Liver (tissue), 9 donors: Measurements from ENCODE around the gene PLEKHA8. TPM values are rescaled to one million over a fixed set of nuclear protein-coding genes. Genes with fewer than 3 reads are reported as not detected.

Experiments
- DNase-seq: peaks from one replicate; pipeline ENCODE4 v3.0.0-alpha.2; 2017; ENCODE audit warnings: low spot score
- H3K27ac ChIP-seq, 2 donors: one replicate each; pipeline ENCODE4 v1.7.0; 2013; ENCODE audit warnings: inconsistent platforms in 2 of 2, low read length in 2 of 2, control low read depth in 1 of 2, low read depth in 1 of 2, mild to moderate bottlenecking in 1 of 2
- H3K27me3 ChIP-seq, 4 donors: one replicate each; pipeline versions ENCODE4 v1.6.1 to v1.7.0; 2013; ENCODE audit warnings: low read length in 3 of 4, inconsistent platforms in 1 of 4, mild to moderate bottlenecking in 1 of 4, moderate library complexity in 1 of 4; ENCODE audit not compliant: control insufficient read depth in 4 of 4, insufficient read depth in 4 of 4
- H3K36me3 ChIP-seq, 4 donors: one replicate each; pipeline versions ENCODE4 v1.6.1 to v1.7.0; 2013; ENCODE audit warnings: low read length in 3 of 4, mild to moderate bottlenecking in 3 of 4, low read depth in 1 of 4, moderate library complexity in 1 of 4; ENCODE audit not compliant: control insufficient read depth in 4 of 4, insufficient read depth in 3 of 4
- H3K4me1 ChIP-seq, 4 donors: one replicate each; pipeline versions ENCODE4 v1.6.1 to v1.7.0; 2013; ENCODE audit warnings: low read length in 3 of 4, mild to moderate bottlenecking in 3 of 4, moderate library complexity in 1 of 4; ENCODE audit not compliant: control insufficient read depth in 4 of 4, insufficient read depth in 4 of 4
- H3K4me3 ChIP-seq, 3 donors: one replicate each; pipeline versions ENCODE4 v1.6.1 to v1.7.0; 2013; ENCODE audit warnings: low read length in 3 of 3, control low read depth in 1 of 3, low read depth in 1 of 3, mild to moderate bottlenecking in 1 of 3
- H3K9ac ChIP-seq, 2 donors: one replicate each; pipeline ENCODE4 v1.7.0; 2013; ENCODE audit warnings: low read length in 2 of 2, mild to moderate bottlenecking in 2 of 2, moderate library complexity in 2 of 2, control low read depth in 1 of 2, low read depth in 1 of 2
- H3K9me3 ChIP-seq, 4 donors: one replicate each; pipeline versions ENCODE4 v1.6.1 to v1.7.0; 2013; ENCODE audit warnings: low read length in 3 of 4; ENCODE audit not compliant: control insufficient read depth in 4 of 4
- EGR1 ChIP-seq, 2 donors: IDR thresholded peaks; 2 replicates each; pipeline ENCODE4 v1.6.1; 2016 to 2018; ENCODE audit warnings: antibody characterized with exemption in 2 of 2, low read depth in 2 of 2
- FOXA1 ChIP-seq: IDR thresholded peaks from 2 replicates; pipeline ENCODE4 v1.6.1; 2016; ENCODE audit warnings: antibody characterized with exemption
- FOXA2 ChIP-seq: IDR thresholded peaks from 2 replicates; pipeline ENCODE4 v1.6.1; 2016; ENCODE audit warnings: antibody characterized with exemption
- GABPA ChIP-seq, 2 donors: IDR thresholded peaks in 1 of 2; conservative IDR thresholded peaks in 1 of 2; 2 replicates each; pipeline ENCODE4 v1.6.1; 2016; ENCODE audit warnings: antibody characterized with exemption in 2 of 2, mild to moderate bottlenecking in 1 of 2, moderate library complexity in 1 of 2
- HNF4A ChIP-seq, 2 donors: conservative IDR thresholded peaks; 2 replicates each; pipeline ENCODE4 v1.6.1; 2016; ENCODE audit warnings: antibody characterized with exemption in 2 of 2, mild to moderate bottlenecking in 2 of 2
- HNF4G ChIP-seq: IDR thresholded peaks from 2 replicates; pipeline ENCODE4 v1.6.1; 2016; ENCODE audit warnings: antibody characterized with exemption
- JUND ChIP-seq, 2 donors: IDR thresholded peaks; 2 replicates each; pipeline ENCODE4 v1.6.1; 2016; ENCODE audit warnings: antibody characterized with exemption in 2 of 2
- NR2F2 ChIP-seq: IDR thresholded peaks from 2 replicates; pipeline ENCODE4 v1.6.1; 2016; ENCODE audit warnings: antibody characterized with exemption
- RAD21 ChIP-seq, 2 donors: IDR thresholded peaks; 2 replicates each; pipeline ENCODE4 v1.6.1; 2016; ENCODE audit warnings: antibody characterized with exemption in 2 of 2, mild to moderate bottlenecking in 2 of 2
- RXRA ChIP-seq, 2 donors: IDR thresholded peaks; 2 replicates each; pipeline ENCODE4 v1.6.1; 2017 to 2018; ENCODE audit warnings: antibody characterized with exemption in 2 of 2, mild to moderate bottlenecking in 1 of 2
- SP1 ChIP-seq: IDR thresholded peaks from 2 replicates; pipeline ENCODE4 v1.6.1; 2018; ENCODE audit warnings: antibody characterized with exemption, mild to moderate bottlenecking
- TAF1 ChIP-seq: conservative IDR thresholded peaks from 2 replicates; pipeline ENCODE4 v1.6.1; 2016; ENCODE audit warnings: antibody characterized with exemption, mild to moderate bottlenecking
- YY1 ChIP-seq: IDR thresholded peaks from 2 replicates; pipeline ENCODE4 v1.6.1; 2016; ENCODE audit warnings: antibody characterized with exemption, mild to moderate bottlenecking
- WGBS: extraction: QIAGEN DNeasy Blood & Tissue Kit; methylation state at CpG from one replicate; pipeline ENCODE4 v1.1.7; 2013; 5-methylcytosine and 5-hydroxymethylcytosine counted together
- polyA plus RNA-seq, 2 donors: library from polyadenylated mRNA; stranded (reverse) in 1 of 2; unstranded in 1 of 2; fragments of 200-250 nt in 1 of 2; fragments of >200 nt in 1 of 2; fragmentation: Nextera tagmentation in 1 of 2; extraction: Ambion mirVana in 1 of 2; gene quantifications; one replicate each; pipeline versions ENCODE4 v1.2.1 to v1.2.3, GENCODE V29; 2013 to 2015
- total RNA-seq, 2 donors: library from RNA; depleted of rRNA; stranded (reverse); fragments of >200 nt; gene quantifications; one replicate each; pipeline ENCODE4 v1.2.3, GENCODE V29; 2014
- TF ChIP-seq, protein P1 (sequence below): IDR thresholded peaks from 2 replicates; pipeline ENCODE4 v1.6.1; 2016; ENCODE audit warnings: antibody characterized with exemption
- TF ChIP-seq, protein P2 (sequence below): IDR thresholded peaks from 2 replicates; pipeline ENCODE4 v1.6.1; 2016; ENCODE audit warnings: antibody characterized with exemption
- TF ChIP-seq, protein P3 (sequence below): IDR thresholded peaks from 2 replicates; pipeline ENCODE4 v1.6.1; 2016; ENCODE audit warnings: antibody characterized with exemption
- TF ChIP-seq, protein P4 (sequence below): IDR thresholded peaks from 2 replicates; pipeline ENCODE4 v1.6.1; 2016; ENCODE audit warnings: antibody characterized with exemption, mild to moderate bottlenecking
- TF ChIP-seq, protein P5 (sequence below): fragments of 150-350 bp; IDR thresholded peaks from 2 replicates; pipeline ENCODE4 v1.5.1; 2017; ENCODE audit warnings: improper control_type of control experiment, low read depth, low read length; ENCODE audit not compliant: missing input control
- donor health status: healthy.
- donor health status: healthy.
- donor health status: healthy.
- donor health status: healthy.
- donor health status: healthy.

Gene PLEKHA8
- total and polyA plus RNA-seq, 4 donors = 1.0 to 5.4 (median 2.4) TPM

DNA sequence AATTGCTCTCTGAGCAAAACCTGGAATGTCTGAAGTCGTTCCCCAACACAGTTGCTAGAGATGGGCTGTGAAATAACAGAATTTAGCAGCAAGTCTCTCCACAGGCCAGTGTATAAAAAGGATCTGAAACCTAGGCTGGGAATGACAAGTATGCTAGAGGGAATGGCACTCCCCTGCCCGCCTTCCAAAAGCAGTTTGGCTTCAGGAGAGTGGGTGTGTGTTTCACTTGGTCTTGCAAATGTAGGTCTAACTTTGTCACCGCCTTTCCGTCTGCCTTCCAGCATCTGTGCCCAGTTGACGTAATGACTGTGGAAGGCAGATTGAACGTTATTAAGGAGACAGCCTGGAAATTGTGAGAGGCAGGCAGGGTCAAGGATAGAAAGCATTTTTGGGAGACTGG lies 88.6 kb downstream of the PLEKHA8 start:
- H3K27ac ChIP-seq = no peak overlapping the region
- H3K27me3 ChIP-seq = no peaks in the 10 kb centered on the region
- no peak overlapping the region for H3K9ac ChIP-seq
- TF ChIP-seq HNF4A (conservative IDR thresholded peaks at IDR 0.05) = no peak
- no peak for TF ChIP-seq RAD21 (IDR thresholded peaks at IDR 0.05)
- no peak for TF ChIP-seq FOXA2
- no peak for TF ChIP-seq YY1
- TF ChIP-seq, protein P1, sequence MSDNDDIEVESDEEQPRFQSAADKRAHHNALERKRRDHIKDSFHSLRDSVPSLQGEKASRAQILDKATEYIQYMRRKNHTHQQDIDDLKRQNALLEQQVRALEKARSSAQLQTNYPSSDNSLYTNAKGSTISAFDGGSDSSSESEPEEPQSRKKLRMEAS = no peak
- no peak for TF ChIP-seq JUND (IDR thresholded peaks at IDR 0.05)
- no peak for TF ChIP-seq GABPA (IDR thresholded peaks at IDR 0.05 in 1 of 2, conservative IDR thresholded peaks at IDR 0.05 in 1 of 2)
- no peak for TF ChIP-seq RXRA (IDR thresholded peaks at IDR 0.05)
- TF ChIP-seq HNF4G = no peak
- H3K36me3 ChIP-seq = no peaks in the 10 kb centered on the region
- 93% methylated on average over 6 of the region's 6 CpGs for WGBS
- no peak overlapping the region for H3K4me3 ChIP-seq
- peaks cover 0 to 4% (median 3%) of the 10 kb centered on the region in 4 donors for H3K4me1 ChIP-seq
- DNase-seq = no peak
- H3K9me3 ChIP-seq = peaks cover 3 to 5% (median 3%) of the 10 kb centered on the region in 4 donors

DNA sequence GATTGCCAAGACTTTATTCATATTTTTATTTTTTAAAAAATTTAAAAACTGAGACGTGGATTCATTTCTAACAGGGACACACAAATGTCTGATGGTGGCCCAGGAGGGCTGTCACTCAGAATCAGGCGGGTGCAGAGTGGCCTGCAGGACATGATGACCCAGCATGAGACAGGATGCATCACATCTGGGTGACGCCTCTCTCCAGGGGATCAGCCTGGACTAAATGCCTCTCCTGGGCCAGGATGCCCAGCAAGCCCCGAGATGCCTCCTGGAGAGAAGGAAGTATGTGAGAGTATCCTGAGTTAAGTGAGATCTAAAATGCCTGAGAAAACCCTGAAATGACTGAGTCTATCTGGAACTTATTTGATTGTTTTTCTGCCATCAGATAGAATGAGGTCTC lies 89.7 kb downstream of the PLEKHA8 start:
- 91% methylated on average over 4 of the region's 4 CpGs for WGBS
- Histone ChIP-seq H3K36me3 (no peaks in the 10 kb centered on the region), H3K4me3 (no peak overlapping the region), H3K4me1 (peaks cover 0 to 9% (median 4%) of the 10 kb centered on the region in 4 donors), H3K9me3 (peaks cover 1 to 5% (median 2%) of the 10 kb centered on the region in 4 donors), H3K27ac (no peak overlapping the region), H3K9ac (no peak overlapping the region), H3K27me3 (no peaks in the 10 kb centered on the region)
- no peak for DNase-seq
- TF ChIP-seq GABPA (IDR thresholded peaks at IDR 0.05 in 1 of 2, conservative IDR thresholded peaks at IDR 0.05 in 1 of 2) (no peak), HNF4A (conservative IDR thresholded peaks at IDR 0.05) (no peak), TAF1 (no peak), SP1 (no peak), RAD21 (IDR thresholded peaks at IDR 0.05) (no peak), FOXA1 (no peak), EGR1 (IDR thresholded peaks at IDR 0.05; ENCODE audit: low read depth in 2 of 2) (no peak), FOXA2 (no peak), HNF4G (no peak), RXRA (IDR thresholded peaks at IDR 0.05) (no peak), NR2F2 (no peak), JUND (IDR thresholded peaks at IDR 0.05) (no peak), YY1 (no peak)
- TF ChIP-seq, protein P2, sequence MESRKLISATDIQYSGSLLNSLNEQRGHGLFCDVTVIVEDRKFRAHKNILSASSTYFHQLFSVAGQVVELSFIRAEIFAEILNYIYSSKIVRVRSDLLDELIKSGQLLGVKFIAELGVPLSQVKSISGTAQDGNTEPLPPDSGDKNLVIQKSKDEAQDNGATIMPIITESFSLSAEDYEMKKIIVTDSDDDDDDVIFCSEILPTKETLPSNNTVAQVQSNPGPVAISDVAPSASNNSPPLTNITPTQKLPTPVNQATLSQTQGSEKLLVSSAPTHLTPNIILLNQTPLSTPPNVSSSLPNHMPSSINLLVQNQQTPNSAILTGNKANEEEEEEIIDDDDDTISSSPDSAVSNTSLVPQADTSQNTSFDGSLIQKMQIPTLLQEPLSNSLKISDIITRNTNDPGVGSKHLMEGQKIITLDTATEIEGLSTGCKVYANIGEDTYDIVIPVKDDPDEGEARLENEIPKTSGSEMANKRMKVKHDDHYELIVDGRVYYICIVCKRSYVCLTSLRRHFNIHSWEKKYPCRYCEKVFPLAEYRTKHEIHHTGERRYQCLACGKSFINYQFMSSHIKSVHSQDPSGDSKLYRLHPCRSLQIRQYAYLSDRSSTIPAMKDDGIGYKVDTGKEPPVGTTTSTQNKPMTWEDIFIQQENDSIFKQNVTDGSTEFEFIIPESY = no peak
- TF ChIP-seq, protein P3, sequence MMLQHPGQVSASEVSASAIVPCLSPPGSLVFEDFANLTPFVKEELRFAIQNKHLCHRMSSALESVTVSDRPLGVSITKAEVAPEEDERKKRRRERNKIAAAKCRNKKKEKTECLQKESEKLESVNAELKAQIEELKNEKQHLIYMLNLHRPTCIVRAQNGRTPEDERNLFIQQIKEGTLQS = no peak
- TF ChIP-seq, protein P4, sequence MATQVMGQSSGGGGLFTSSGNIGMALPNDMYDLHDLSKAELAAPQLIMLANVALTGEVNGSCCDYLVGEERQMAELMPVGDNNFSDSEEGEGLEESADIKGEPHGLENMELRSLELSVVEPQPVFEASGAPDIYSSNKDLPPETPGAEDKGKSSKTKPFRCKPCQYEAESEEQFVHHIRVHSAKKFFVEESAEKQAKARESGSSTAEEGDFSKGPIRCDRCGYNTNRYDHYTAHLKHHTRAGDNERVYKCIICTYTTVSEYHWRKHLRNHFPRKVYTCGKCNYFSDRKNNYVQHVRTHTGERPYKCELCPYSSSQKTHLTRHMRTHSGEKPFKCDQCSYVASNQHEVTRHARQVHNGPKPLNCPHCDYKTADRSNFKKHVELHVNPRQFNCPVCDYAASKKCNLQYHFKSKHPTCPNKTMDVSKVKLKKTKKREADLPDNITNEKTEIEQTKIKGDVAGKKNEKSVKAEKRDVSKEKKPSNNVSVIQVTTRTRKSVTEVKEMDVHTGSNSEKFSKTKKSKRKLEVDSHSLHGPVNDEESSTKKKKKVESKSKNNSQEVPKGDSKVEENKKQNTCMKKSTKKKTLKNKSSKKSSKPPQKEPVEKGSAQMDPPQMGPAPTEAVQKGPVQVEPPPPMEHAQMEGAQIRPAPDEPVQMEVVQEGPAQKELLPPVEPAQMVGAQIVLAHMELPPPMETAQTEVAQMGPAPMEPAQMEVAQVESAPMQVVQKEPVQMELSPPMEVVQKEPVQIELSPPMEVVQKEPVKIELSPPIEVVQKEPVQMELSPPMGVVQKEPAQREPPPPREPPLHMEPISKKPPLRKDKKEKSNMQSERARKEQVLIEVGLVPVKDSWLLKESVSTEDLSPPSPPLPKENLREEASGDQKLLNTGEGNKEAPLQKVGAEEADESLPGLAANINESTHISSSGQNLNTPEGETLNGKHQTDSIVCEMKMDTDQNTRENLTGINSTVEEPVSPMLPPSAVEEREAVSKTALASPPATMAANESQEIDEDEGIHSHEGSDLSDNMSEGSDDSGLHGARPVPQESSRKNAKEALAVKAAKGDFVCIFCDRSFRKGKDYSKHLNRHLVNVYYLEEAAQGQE = no peak
- TF ChIP-seq, protein P5, sequence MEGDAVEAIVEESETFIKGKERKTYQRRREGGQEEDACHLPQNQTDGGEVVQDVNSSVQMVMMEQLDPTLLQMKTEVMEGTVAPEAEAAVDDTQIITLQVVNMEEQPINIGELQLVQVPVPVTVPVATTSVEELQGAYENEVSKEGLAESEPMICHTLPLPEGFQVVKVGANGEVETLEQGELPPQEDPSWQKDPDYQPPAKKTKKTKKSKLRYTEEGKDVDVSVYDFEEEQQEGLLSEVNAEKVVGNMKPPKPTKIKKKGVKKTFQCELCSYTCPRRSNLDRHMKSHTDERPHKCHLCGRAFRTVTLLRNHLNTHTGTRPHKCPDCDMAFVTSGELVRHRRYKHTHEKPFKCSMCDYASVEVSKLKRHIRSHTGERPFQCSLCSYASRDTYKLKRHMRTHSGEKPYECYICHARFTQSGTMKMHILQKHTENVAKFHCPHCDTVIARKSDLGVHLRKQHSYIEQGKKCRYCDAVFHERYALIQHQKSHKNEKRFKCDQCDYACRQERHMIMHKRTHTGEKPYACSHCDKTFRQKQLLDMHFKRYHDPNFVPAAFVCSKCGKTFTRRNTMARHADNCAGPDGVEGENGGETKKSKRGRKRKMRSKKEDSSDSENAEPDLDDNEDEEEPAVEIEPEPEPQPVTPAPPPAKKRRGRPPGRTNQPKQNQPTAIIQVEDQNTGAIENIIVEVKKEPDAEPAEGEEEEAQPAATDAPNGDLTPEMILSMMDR = no peak
